ENCODE results near the gene EXOC4.

- no peak for TF ChIP-seq GATA2 (IDR thresholded peaks at IDR 0.05; ENCODE audit: low read depth, low read length)
- no peak for TF ChIP-seq GATA3 (IDR thresholded peaks at IDR 0.05; ENCODE audit: low read depth, low read length)
These were observed 571.3 kb downstream of the EXOC4 start for GRCh38 chr7:133824132-133824531.

All from SH-SY5Y (cell line).